Right lobe of liver (tissue), 6 donors: ENCODE data around the gene ELF1. TPM values are rescaled to one million over a fixed set of nuclear protein-coding genes. Genes with fewer than 3 reads are reported as not detected.

ENCODE experiments used
- ATAC-seq, 4 donors: fragments of 200-7000 bp; cut with Tn5 transposase; one replicate each; pipeline ENCODE4 v1.9.1; 2020; ENCODE audit warnings: mild to moderate bottlenecking in 4 of 4, moderate library complexity in 4 of 4
- DNase-seq, 3 donors: peaks; one replicate each; pipeline ENCODE4 v3.0.0-alpha.2; 2020
- H3K27ac ChIP-seq, 3 donors: fragments of 200-600 bp; one replicate each; pipeline ENCODE4 v1.8.0; 2022
- H3K27me3 ChIP-seq, 2 donors: fragments of 200-600 bp; one replicate each; pipeline ENCODE4 v1.8.0; 2022
- H3K36me3 ChIP-seq, 4 donors: fragments of 200-600 bp; sonication (generic) in 1 of 4; one replicate each; pipeline versions ENCODE4 v1.5.1 to v1.8.0; 2017 to 2022; ENCODE audit warnings: control low read depth in 1 of 4
- H3K4me1 ChIP-seq, 4 donors: fragments of 200-600 bp; sonication (generic) in 1 of 4; one replicate each; pipeline versions ENCODE4 v1.5.1 to v1.8.0; 2017 to 2022; ENCODE audit warnings: control low read depth in 1 of 4
- H3K4me3 ChIP-seq, 3 donors: fragments of 200-600 bp; one replicate each; pipeline ENCODE4 v1.8.0; 2022
- H3K9me3 ChIP-seq, 4 donors: fragments of 200-600 bp; sonication (generic) in 1 of 4; one replicate each; pipeline versions ENCODE4 v1.5.1 to v1.8.0; 2017 to 2022; ENCODE audit warnings: control low read depth in 1 of 4
- CTCF ChIP-seq, 4 donors: fragments of 200-600 bp in 3 of 4; fragments of 450-650 bp in 1 of 4; IDR thresholded peaks; one replicate each; pipeline versions ENCODE4 v1.5.1 to v1.8.0; 2016 to 2022; ENCODE audit warnings: antibody characterized with exemption in 4 of 4, mild to moderate bottlenecking in 2 of 4
- POLR2A ChIP-seq: fragments of 450-650 bp; IDR thresholded peaks from one replicate; pipeline ENCODE4 v1.6.1; 2017; ENCODE audit warnings: antibody characterized with exemption, mild to moderate bottlenecking
- WGBS: methylation state at CpG from one replicate; pipeline ENCODE4 v1.1.6; 2018; ENCODE audit warnings: low coverage, low lambda C conversion rate; ENCODE audit not compliant: insufficient coverage; ENCODE audit errors: missing lambda C conversion rate; 5-methylcytosine and 5-hydroxymethylcytosine counted together
- intact Hi-C, 2 donors: fragments of 100-400 bp; cut with DNase I; formaldehyde crosslinking; loops; one replicate each; pipeline versions ENCODE4 v1.11.2 to v1.14.1; 2022
- total RNA-seq, 6 experiments: library from RNA; depleted of rRNA in 2 of 6; stranded (reverse); fragments of >200 nt in 2 of 6; fragmentation: NEBNext Ultra II Directional in 3 of 6; extraction: Animal tissue kit (Norgen Biotek cat#: 25700) in 3 of 6; gene quantifications; one replicate each; pipeline versions ENCODE4 v1.1.0 to v1.2.4, GENCODE V29; 2016 to 2023
- donor health status: DM: no; HTN: yes; CAD: no.
- donor health status: DM: no; HTN: no; CAD: no.
- donor health status: DM: no; HTN: no; CAD: no.
- donor health status: DM: no; HTN: yes; CAD: no.
- donor health status: DM: no; HTN: yes; CAD: no.

ELF1 gene
- total RNA-seq, 6 experiments from 2014 or later = 24.1 to 35.4 (median 31.0) TPM

DNA sequence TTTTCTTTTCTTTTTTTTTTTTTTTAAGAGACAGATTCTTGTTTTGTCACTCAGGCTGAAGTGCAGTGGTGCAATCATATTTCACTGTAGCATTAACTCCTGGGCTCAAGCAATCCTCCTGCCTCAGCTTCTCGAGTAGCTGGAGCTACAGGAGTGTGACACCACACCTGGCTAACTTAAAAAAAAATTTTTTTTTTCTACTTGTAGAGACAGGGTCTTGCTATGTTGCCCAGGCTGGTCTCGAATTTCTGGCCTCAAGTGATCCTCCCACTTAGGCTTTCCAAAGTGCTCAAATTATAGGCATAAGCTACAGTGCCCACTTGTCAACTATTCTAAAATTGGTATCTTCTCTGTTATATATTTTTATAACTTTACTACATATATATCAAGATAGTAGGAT is 6.6 kb downstream of the ELF1 start:
- intact Hi-C loops = no loop called here
- peaks cover 0 to 21% (median 7%) of the 10 kb centered on the region in 4 donors for H3K4me1 ChIP-seq

DNA sequence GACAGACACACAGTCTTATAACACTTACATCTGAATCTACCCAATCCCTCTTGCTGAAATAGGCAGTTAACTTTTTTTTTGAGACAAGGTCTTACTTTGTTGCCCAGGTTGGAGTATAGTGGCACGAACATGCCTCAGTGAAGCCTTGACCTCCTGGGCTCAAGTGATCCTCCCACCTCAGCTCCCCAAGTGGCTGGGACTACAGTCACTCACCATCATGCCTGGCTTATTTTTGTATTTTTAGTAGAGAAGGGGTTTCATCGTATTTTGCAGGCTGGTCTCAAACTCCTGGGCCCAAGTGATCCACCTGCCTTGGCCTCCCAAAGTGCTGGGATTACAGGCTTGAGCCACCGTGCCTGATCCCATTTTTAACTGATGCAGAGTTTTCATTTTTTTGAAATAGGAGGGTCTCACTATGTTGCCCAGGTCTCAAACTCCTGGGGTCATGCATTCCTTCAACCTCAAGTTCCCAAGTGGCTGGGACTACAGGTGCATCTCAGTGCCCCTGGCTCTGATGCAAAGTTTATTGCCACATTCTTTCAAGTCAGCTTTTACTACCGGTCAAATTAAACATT is 7.6 kb downstream of the ELF1 start:
- Histone ChIP-seq H3K27ac (no peak overlapping the region), H3K9me3 (no peaks in the 10 kb centered on the region), H3K4me1 (peaks cover 0 to 27% (median 5%) of the 10 kb centered on the region in 4 donors), H3K27me3 (no peaks in the 10 kb centered on the region), H3K4me3 (no peak overlapping the region), H3K36me3 (no peaks in the 10 kb centered on the region)
- TF ChIP-seq CTCF (IDR thresholded peaks at IDR 0.05) (no peak), POLR2A (no peak)
- DNase-seq (no peak), ATAC-seq (no peak)
- 48% methylated on average over 2 of the region's 4 CpGs for WGBS
- intact Hi-C loops = no loop called here

More for the DNA sequence above, 6.6 kb downstream of the ELF1 start:
- H3K36me3 ChIP-seq = no peaks in the 10 kb centered on the region
- no peaks in the 10 kb centered on the region for H3K9me3 ChIP-seq
- ATAC-seq (no peak), DNase-seq (no peak)
- TF ChIP-seq POLR2A = no peak
- no peak for TF ChIP-seq CTCF (IDR thresholded peaks at IDR 0.05)
- no peak overlapping the region for H3K4me3 ChIP-seq
- 93% methylated on average over 2 of the region's 2 CpGs for WGBS
- no peak overlapping the region for H3K27ac ChIP-seq
- H3K27me3 ChIP-seq = no peaks in the 10 kb centered on the region

DNA sequence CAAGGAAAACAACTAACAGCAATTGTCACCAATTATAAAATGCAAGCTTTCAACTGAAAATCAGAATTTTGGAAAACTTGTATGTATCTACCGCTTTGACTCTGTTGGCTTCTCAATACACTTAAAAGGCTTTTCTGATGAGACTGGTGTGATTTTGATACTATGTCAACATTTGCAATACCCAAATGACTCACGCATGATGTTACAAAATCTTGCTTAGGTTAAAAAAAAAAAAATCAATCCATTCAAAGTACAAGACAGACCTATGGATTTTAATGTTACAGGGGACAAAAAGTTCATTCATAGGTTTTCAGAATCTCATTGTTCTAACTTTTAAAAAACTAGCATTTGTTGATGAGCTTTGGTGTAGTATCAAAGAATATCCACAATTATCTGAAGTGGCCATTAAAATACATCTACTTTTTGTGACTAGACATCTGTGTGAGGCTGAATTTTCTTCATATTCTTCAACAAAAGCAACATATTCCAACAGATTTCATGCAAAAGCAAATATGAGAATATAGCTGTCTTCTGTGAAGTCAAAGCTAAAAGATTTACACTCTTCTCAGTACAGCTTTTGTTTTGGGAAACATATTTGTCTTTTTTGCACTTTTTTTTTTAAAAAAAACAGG is 10.7 kb downstream of the ELF1 start:
- H3K27me3 ChIP-seq = no peaks in the 10 kb centered on the region
- WGBS = 12% methylated on average over 2 of the region's 2 CpGs
- H3K9me3 ChIP-seq = no peaks in the 10 kb centered on the region
- peak overlapping the region; percentile 10 to 82 (median 66) for H3K27ac ChIP-seq
- H3K4me1 ChIP-seq = peaks cover 0 to 52% (median 14%) of the 10 kb centered on the region in 4 donors
- peak overlapping the region in 1 of 3 donors; percentile 30 for H3K4me3 ChIP-seq
- H3K36me3 ChIP-seq = no peaks in the 10 kb centered on the region
- TF ChIP-seq CTCF (IDR thresholded peaks at IDR 0.05) = no peak
- ATAC-seq (peak; percentile 79 to 87 (median 82)), DNase-seq (no peak)
- intact Hi-C loops = no loop called here

DNA sequence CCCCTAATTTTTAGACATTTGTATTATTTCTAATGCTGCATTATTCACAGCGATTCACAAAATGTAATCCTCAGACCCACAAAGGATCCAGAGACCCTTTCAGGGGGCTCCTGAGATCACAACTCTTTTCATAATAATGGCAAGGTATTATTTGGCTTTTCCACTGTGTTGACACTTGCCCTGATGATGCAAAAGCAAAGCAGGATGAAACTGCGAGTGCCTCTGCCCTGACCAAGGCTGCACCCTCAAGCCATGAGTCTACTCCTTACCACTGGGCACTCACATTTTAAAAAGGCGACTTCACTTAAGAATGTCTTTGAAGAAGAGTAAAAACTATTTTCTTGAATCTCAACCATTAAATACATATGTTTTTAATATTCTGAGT is 11.4 kb downstream of the ELF1 start:
- ATAC-seq = peak; percentile 85 to 90 (median 88)
- TF ChIP-seq POLR2A (no peak), CTCF (IDR thresholded peaks at IDR 0.05) (no peak)
- DNase-seq = peak in 1 of 3 donors; percentile 67
- Histone ChIP-seq H3K36me3 (no peaks in the 10 kb centered on the region), H3K27me3 (no peaks in the 10 kb centered on the region), H3K9me3 (no peaks in the 10 kb centered on the region), H3K4me1 (peaks cover 0 to 55% (median 14%) of the 10 kb centered on the region in 4 donors), H3K4me3 (peak overlapping the region in 1 of 3 donors; percentile 30), H3K27ac (peak overlapping the region in 2 of 3 donors; percentile 66 to 82)
- intact Hi-C loops = no loop called here
- WGBS = 23% methylated on average over 3 of the region's 3 CpGs
